ENCODE data around the gene INPP5A. TPM values are rescaled to one million over a fixed set of nuclear protein-coding genes. Genes with fewer than 3 reads are reported as not detected.
"Not testable (repeated sequence)": the region's sequence is repeated elsewhere in the genome, so short reads cannot be mapped to it uniquely, and the experiment has no call there.

INPP5A gene
- total RNA-seq, 1 experiment from 2014 or later: 14.7 TPM

- no peak overlapping the region for H3K4me3 Mint-ChIP-seq (ENCODE audit: unreplicated experiment)
- no TSS peak for BruUV-seq (replicated peaks)
- ChIA-PET POLR2A (no interaction called here), CTCF (interaction anchor here (0.7 kb wide), 2 partner anchors 15 to 1683 kb away, joined by 3 to 5 read pairs; no protein-coding TSS in a partner anchor)
- no peaks in the 10 kb centered on the region for H3K36me3 Mint-ChIP-seq (ENCODE audit: insufficient read depth, unreplicated experiment)
- peaks cover 16% of the 10 kb centered on the region for H3K9me3 Mint-ChIP-seq (ENCODE audit: unreplicated experiment)
- TF ChIP-seq CTCF (IDR thresholded peaks at IDR 0.05; ENCODE audit: unreplicated experiment): no peak
- intact Hi-C loops (cut with micrococcal nuclease): loop anchor here (10.0 kb wide), 1 partner anchor 61 kb away; the partner anchor contains the start of gene INPP5A
- H3K27ac Mint-ChIP-seq (ENCODE audit: low read depth, unreplicated experiment): no peak overlapping the region
- H3K27me3 Mint-ChIP-seq (ENCODE audit: insufficient read depth, unreplicated experiment): no peaks in the 10 kb centered on the region
- no peak for DNase-seq (ENCODE audit: unreplicated experiment)
- H3K4me1 Mint-ChIP-seq (ENCODE audit: insufficient read depth, unreplicated experiment): peaks cover 24% of the 10 kb centered on the region
These were observed 58.3 kb downstream of the INPP5A start for GRCh38 chr10:132595854-132596253.

- TF ChIP-seq CTCF (IDR thresholded peaks at IDR 0.05; ENCODE audit: unreplicated experiment): no peak
- POLR2A ChIA-PET: no interaction called here
- DNase-seq (ENCODE audit: unreplicated experiment): no peak
- no peak overlapping the region for H3K4me3 Mint-ChIP-seq (ENCODE audit: unreplicated experiment)
- no TSS peak for BruUV-seq (replicated peaks)
- peaks cover 15% of the 10 kb centered on the region for H3K4me1 Mint-ChIP-seq (ENCODE audit: insufficient read depth, unreplicated experiment)
- H3K9me3 Mint-ChIP-seq (ENCODE audit: unreplicated experiment): peaks cover 25% of the 10 kb centered on the region
- H3K27ac Mint-ChIP-seq (ENCODE audit: low read depth, unreplicated experiment): no peak overlapping the region
- H3K36me3 Mint-ChIP-seq (ENCODE audit: insufficient read depth, unreplicated experiment): no peaks in the 10 kb centered on the region
- CTCF ChIA-PET: no interaction called here
- no peaks in the 10 kb centered on the region for H3K27me3 Mint-ChIP-seq (ENCODE audit: insufficient read depth, unreplicated experiment)
- intact Hi-C loops (cut with micrococcal nuclease): loop anchor here (10.0 kb wide), 1 partner anchor 62 kb away; the partner anchor contains the start of gene INPP5A
These were observed 59.2 kb downstream of the INPP5A start for GRCh38 chr10:132596742-132597279.

- Mint-ChIP-seq H3K9me3 (ENCODE audit: unreplicated experiment) (peaks cover 25% of the 10 kb centered on the region), H3K36me3 (ENCODE audit: insufficient read depth, unreplicated experiment) (no peaks in the 10 kb centered on the region), H3K4me3 (ENCODE audit: unreplicated experiment) (no peak overlapping the region), H3K4me1 (ENCODE audit: insufficient read depth, unreplicated experiment) (peaks cover 12% of the 10 kb centered on the region), H3K27me3 (ENCODE audit: insufficient read depth, unreplicated experiment) (no peaks in the 10 kb centered on the region), H3K27ac (ENCODE audit: low read depth, unreplicated experiment) (no peak overlapping the region)
- CTCF ChIA-PET: interaction anchor here (0.7 kb wide), 1 partner anchor 732 kb away, joined by 3 read pairs; no protein-coding TSS in a partner anchor
- POLR2A ChIA-PET: no interaction called here
- no TSS peak for BruUV-seq (replicated peaks)
- no peak for DNase-seq (ENCODE audit: unreplicated experiment)
- TF ChIP-seq CTCF (IDR thresholded peaks at IDR 0.05; ENCODE audit: unreplicated experiment): no peak
- intact Hi-C loops (cut with micrococcal nuclease): loop anchor here (10.0 kb wide), 1 partner anchor 63 kb away; the partner anchor contains the start of gene INPP5A
These were observed 60.1 kb downstream of the INPP5A start for GRCh38 chr10:132597654-132598053.

- BruUV-seq (replicated peaks); H3K36me3 Mint-ChIP-seq (ENCODE audit: insufficient read depth, unreplicated experiment); DNase-seq (ENCODE audit: unreplicated experiment); H3K27ac Mint-ChIP-seq (ENCODE audit: low read depth, unreplicated experiment); H3K27me3 Mint-ChIP-seq (ENCODE audit: insufficient read depth, unreplicated experiment); H3K4me3 Mint-ChIP-seq (ENCODE audit: unreplicated experiment); POLR2A ChIA-PET; H3K4me1 Mint-ChIP-seq (ENCODE audit: insufficient read depth, unreplicated experiment): not testable (repeated sequence)
- intact Hi-C loops (cut with micrococcal nuclease): loop anchor here (10.0 kb wide), 1 partner anchor 64 kb away; the partner anchor contains the start of gene INPP5A
- H3K9me3 Mint-ChIP-seq (ENCODE audit: unreplicated experiment): peaks cover 25% of the 10 kb centered on the region
- CTCF ChIA-PET: interaction anchor here (1.1 kb wide), 1 partner anchor 68 kb away, joined by 3 read pairs; no protein-coding TSS in a partner anchor
These were observed 61.5 kb downstream of the INPP5A start for GRCh38 chr10:132599023-132599618.
